Uterine smooth muscle cell (primary cell): Measurements from ENCODE around the gene C19orf38. TPM values are rescaled to one million over a fixed set of nuclear protein-coding genes. Genes with fewer than 3 reads are reported as not detected.

Source experiments
- total RNA-seq: library from RNA; depleted of rRNA; stranded (reverse); fragments of >200 nt; gene quantifications from 2 replicates; pipeline ENCODE4 v1.2.3, GENCODE V29; 2014

Gene C19orf38
- total RNA-seq: 0.25 TPM in 1 of 2 replicates, not detected in the other

GRCh38 chr19:10848230-10848856 is at the start of gene C19orf38:
Gene C19orf38, plus strand, starts transcription at chr19:10848415. Its CDS starts 94 bp downstream, at chr19:10848509.

GRCh38 chr19:10835754-10836478 is 12.3 kb upstream of the C19orf38 start, which contains the start of gene TMED1:
Gene TMED1, minus strand, starts transcription at chr19:10836212. Its CDS starts 21 bp downstream, at chr19:10836191.

GRCh38 chr19:10870955-10871603 is 22.9 kb downstream of the C19orf38 start, which contains the start of gene CARM1:
Gene CARM1, plus strand, starts transcription at chr19:10871553. Its CDS starts 150 bp downstream, at chr19:10871703.

Other genes with a start within 250 kb of the C19orf38 start
- gene SLC44A2, start 222.9 kb upstream of the C19orf38 start, total RNA-seq: 30.7 and 55.0 TPM in 2 replicates
- 111 and 172 TPM in 2 replicates for gene ILF3, start 194.1 kb upstream of the C19orf38 start, total RNA-seq
- 32.9 and 34.4 TPM in 2 replicates for gene QTRT1, start 147.0 kb upstream of the C19orf38 start, total RNA-seq
- gene DNM2, start 130.3 kb upstream of the C19orf38 start, total RNA-seq: 92.7 and 108 TPM in 2 replicates
- 52.7 and 57.5 TPM in 2 replicates for gene TMED1, start 12.2 kb upstream of the C19orf38 start, total RNA-seq
- 28.6 and 33.5 TPM in 2 replicates for gene CARM1, start 23.1 kb downstream of the C19orf38 start, total RNA-seq
- gene YIPF2, start 80.2 kb downstream of the C19orf38 start, total RNA-seq: 98.9 and 144 TPM in 2 replicates
- gene TIMM29, start 80.4 kb downstream of the C19orf38 start, total RNA-seq: 41.1 and 42.7 TPM in 2 replicates
- 74.0 and 96.8 TPM in 2 replicates for gene SMARCA4, start 112.6 kb downstream of the C19orf38 start, total RNA-seq
- 295 and 333 TPM in 2 replicates for gene LDLR, start 241.0 kb downstream of the C19orf38 start, total RNA-seq